Kidney glomerular epithelial cell (primary cell): ENCODE measurements around the gene PDGFD.
A peak's percentile ranks its signal among the peaks of the same experiment; 100 is the strongest.

ENCODE experiments used
- DNase-seq: peaks from one replicate; lab custom pipeline; 2025; lab: John Stamatoyannopoulos, UW

PDGFD gene

DNA sequence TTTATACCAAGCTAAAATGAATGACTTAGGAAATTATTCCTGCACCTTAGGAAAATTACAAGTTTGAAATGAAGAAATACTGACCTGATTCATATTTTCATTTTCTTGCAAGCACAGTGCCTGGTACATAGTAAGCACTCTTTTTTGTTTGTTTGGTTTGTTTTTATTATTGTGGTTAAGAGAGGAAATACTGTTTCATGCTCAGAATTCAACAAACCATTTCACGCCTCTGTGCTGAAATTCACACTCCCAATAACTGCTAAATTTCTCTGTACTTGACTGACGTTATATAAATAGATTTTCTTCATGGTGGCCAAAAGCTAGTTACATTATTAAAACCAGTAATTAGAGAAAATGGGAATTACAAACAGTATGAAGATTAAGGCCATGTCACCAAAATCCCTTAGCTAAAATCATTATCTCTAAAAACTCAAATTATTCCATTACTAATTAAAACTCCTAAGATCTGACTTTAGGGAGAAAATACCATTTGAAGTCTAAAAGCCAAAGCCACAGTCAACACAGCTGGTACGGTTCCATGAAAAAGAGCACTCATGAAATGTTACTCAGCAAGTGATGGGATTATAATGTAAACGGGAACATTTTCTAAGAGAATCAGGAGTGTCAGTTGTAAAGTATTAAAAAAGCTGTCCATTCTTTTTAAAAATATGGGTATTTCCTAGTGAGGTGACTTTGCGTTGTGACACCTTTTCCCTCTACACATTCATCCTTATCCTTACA lies 205.3 kb downstream of the PDGFD start:
- DNase-seq, result no peak

DNA sequence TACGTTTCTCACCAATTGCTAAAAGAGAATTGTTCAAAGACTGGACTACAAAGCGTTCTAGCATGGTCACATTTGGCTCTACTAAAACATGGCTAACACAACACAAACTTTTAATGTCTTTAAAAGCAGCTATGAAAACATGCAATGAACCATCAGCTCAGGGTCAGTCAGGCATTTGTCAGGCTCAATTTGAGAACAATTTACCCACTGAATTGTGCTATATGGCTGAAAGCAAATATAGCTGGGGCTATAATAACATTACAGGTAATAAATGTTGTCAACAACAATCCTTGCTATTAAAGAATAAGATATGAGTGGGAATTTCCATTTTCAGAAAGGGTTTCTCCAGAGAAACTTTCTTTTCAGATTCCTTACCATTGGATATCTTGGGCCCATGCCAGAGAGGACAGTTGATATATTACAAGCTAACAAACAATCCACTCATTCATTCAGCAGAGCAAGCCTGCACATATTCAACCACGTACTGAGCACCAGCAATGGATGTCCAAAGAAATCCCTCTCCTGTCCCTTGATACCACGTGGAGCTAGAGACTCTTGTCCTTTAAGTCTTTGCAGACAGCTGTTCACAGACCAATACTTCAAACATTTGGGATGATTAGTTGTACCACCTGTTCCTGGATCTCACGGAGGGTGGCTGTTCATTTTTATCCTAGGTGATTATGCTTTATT lies 210.0 kb downstream of the PDGFD start:
- no peak for DNase-seq

DNA sequence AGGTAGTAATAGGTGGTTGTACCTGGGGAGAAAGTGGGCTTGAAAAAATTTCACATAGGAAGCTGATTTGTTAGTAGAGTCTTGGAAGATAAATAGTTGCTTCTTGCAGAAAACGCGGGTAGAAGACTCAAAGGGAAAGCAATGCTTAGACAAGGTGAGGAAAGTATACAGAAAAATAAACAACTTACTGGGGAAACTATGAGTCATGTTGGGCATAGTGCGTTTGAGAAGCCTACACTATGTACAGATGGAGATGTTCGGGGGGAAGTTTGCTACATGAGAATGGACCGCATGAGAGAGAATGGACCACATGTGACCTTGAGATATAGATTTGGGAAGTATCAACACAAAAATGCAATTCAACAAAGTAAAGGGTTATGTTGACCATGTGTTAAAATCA lies 214.2 kb downstream of the PDGFD start:
- no peak for DNase-seq

DNA sequence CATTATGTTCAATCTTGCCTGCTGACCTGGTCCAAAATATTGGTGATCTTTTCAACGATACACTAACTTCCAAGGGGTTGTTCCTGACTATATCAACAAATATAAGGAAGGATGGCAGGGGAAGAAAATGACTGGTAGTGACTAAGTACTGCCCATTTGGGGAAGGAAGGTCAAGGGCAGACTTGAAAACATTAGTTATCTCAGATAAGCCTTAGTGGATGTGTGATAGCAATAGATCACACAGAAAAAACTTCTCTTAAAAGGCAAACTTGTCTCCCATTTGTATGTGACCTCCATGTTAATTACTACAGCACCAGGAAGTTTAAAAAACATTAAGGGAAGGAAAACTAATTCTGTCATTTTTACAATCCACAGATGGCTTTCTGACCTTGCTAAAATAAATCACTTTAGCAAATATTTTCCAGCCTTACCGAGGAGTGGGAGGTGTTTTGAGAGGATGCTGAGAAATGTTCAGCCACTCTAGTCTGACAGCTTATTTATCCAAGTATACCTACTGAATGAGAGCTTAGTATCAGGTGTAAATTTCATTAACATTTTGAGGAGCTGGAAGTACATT lies 215.7 kb downstream of the PDGFD start:
- no peak for DNase-seq

DNA sequence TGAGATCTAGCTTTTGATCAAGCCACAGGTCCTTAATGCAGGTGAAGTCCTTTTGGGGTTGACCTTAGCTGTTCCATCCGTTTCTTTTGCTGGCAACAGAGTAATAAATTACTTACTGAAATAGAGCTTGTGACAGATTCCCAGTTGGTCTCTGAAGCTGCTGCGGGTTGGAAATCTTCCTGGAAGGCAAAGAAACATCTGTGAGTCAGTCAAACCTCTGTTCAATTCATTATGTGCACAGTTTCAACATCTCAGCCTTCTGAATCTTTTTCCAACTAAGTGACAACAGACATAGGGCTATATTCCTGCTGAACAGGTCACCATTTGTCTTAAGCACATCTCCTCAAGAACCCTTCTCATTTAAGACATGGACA lies 216.4 kb downstream of the PDGFD start:
- no peak for DNase-seq

DNA sequence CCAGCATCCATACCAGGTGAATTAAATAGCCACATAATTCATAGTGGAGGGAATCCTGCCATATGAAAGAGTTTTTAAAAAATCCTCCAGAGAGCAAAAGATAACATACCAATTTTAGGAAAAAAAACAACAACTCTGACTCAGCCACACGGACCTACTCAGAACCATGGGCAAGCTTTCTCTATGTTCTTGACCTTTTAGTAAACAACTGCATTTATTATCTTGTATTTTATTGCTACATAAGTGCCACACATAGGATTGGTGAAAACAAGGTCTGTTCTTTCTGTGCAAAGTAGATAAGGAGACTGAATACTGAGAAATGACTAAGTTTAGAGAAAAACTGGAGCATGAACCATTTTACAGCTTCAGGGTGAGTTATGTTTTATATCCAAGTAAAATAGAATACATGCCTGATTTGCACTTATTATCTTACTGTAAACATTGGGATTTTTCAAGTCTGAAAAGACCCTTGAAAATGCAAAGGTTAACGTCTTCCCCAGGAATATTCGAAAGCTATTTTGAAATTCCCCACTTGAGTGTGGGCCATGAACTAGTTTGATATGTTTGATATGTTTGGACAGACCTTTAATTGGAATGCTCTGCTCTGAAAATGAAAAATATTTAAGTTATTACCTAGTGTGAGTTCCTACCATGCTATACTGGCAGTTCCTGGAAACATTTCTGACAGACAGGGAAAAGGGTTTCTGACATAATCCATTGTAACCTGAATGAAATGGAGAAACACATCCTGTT lies 217.0 kb downstream of the PDGFD start:
- DNase-seq, result no peak

DNA sequence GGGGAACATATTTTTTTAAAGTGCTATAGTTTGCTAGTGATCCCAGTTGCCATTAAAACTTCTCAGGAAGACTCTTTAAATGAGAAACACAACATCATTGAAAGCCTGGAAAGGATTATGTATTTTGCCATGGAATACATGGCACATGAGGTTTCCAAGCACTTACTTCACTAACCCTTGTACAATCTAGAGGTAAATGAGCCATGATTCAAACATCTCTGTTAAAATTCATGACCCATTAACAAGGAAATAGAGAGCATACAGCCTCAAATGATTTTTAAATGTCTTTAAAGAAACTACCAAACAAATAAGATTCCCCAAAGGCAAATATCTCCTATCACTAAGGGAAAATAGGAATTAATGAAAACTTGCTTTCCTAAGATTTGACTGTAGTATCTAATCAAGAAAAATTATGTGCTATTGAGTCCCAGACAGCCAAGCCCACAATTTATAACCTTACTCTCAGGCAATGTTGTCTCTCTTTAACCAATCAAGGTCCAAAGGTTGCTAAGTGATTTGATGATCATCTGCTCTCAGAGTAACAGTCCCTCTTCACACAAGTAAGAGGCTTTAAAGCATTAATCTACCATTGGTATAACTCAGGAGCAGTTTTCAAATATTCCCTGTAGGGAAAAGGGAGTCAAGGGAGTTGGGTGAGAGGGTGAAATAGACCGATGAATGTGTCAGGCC lies 219.6 kb downstream of the PDGFD start:
- no peak for DNase-seq

DNA sequence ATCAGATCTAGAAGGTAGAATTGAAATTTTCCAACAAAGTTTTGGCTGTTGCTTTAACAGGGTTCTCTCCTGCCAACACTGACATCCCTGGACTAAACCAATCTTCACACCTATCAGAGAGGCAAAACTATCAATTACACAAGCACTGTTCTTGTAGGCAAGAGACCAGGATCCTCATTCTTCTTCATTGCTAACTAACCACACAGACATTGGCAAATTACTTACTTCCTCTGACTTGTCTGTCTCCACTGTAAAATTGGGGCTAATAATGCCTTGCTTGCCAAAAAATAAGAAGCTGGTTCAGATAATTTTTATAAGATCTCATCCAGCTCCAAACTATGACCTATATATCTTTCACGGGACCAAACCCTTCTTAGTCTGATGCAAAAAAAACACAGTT lies 221.3 kb downstream of the PDGFD start:
- DNase-seq, result no peak

DNA sequence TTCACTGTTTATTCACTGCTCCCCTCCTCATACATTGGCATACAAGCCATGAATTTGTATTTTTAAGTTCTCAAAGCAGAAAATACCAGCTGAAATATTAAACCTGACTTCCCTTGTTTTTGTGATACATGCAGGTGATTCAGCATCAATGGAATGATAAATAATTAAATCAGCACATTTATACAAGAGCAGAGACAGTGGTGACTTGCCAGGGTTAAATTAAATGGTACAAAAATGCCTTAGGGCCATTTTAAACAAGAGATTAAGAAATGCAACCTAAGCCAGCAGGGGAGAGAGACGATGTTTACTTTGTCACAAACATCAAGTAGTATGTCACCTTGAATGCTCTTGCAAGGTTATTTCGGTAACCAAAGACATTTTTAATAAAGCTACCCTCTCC lies 223.4 kb downstream of the PDGFD start:
- peak; percentile 12 for DNase-seq

DNA sequence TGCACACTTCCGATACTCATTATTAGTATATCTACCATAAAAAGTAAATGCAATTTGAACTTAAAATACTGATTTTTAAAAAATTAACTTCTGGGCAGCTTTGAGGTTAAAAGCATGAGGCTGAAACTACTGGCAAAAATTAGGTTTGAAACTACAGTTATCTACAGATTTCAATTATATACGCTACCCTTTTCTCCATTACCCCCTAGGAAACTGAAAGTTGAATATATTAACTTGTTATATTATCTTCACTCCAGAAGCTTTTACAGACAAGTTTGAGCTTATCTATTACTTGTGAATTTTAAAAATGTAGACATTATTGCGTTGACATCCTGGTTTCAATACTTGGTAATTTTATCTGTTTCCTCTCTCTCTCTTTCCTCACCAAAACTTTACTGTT lies 224.3 kb downstream of the PDGFD start:
- DNase-seq, result no peak

DNA sequence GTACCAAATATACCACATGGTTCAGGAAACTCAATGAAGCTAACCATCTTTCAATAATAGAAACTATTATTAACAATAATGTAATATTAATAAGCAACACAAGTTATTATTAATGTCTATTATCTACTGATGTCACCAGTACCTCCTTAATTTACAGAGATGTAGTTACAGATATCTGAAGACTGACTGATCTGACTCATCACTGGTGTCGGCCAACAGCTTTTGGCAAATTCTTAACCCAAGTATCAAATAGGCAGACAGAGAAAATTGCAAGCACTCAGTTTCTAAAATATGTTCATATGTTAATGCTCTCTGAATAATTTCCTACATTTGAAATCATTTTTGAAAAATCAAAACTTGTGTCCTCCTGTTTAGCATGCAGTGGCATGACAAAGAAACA lies 227.9 kb downstream of the PDGFD start:
- no peak for DNase-seq

DNA sequence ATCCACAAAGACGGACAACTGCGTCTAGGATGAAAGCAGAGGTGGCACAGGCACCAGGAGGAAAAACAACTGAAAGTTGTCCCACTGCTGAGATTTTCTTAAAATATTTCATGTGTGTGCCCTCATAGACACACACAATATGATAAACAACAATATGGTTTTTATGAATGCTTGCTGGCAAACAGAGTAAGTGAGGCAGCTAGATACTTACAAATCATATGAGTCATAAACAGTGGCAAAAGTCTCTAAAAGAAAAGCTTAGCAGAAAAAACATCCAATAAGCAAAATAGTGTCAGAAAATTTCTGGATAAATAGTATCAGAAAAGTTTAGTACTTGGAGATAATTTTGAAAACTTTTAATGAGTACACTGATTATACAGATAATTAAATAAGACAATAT lies 228.7 kb downstream of the PDGFD start:
- DNase-seq, result no peak

DNA sequence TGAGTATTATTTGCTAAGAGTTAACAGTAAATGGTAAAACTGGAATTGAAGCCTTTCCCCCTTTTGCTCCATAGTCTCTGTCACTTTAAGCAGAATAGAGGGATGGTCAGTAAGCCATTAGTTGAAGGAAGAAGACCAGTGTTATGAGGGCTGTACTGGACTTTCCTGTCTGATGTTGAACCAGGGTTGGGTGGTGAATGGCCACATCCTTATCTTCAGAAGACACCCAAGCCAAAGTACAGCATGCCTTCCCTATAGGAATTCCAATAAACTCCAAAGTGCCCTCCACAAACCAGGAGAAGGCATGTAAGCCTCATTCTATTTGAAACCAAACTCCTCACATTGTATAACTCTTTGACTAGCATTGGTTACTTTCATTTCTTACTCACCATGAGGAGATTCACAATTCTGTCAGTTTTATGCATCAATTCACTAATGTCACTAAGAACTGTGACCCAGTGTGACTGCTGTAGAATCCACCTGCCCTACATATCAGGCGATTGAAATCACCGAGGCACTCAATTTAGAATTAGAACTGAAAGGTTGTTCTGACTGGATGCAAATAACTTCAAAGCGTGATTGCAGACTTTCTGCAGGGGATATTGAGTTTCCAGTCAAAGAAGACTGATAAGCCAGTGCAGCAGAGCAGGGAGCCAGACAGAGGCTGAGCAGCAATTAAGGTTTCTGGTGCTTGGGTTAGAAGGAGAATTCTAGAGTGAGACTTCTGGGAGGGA lies 234.6 kb downstream of the PDGFD start:
- DNase-seq, result no peak

DNA sequence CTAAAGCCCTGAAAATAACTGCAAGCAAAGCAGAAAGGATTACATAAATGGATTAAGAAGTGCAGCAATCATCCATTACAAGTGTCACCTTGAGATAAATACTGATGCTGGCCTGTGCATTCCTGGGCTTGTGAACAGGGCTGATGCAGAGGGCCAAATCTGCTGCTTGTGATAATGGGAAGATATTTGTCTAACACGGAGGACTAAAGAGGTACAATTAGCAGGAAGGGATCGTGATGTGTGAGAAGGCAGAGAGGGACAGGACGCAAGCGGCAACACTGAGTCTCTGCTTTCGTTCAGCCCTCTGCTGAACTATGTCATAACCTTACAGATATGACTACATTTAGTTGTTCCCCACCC lies 235.2 kb downstream of the PDGFD start:
- DNase-seq, result no peak

DNA sequence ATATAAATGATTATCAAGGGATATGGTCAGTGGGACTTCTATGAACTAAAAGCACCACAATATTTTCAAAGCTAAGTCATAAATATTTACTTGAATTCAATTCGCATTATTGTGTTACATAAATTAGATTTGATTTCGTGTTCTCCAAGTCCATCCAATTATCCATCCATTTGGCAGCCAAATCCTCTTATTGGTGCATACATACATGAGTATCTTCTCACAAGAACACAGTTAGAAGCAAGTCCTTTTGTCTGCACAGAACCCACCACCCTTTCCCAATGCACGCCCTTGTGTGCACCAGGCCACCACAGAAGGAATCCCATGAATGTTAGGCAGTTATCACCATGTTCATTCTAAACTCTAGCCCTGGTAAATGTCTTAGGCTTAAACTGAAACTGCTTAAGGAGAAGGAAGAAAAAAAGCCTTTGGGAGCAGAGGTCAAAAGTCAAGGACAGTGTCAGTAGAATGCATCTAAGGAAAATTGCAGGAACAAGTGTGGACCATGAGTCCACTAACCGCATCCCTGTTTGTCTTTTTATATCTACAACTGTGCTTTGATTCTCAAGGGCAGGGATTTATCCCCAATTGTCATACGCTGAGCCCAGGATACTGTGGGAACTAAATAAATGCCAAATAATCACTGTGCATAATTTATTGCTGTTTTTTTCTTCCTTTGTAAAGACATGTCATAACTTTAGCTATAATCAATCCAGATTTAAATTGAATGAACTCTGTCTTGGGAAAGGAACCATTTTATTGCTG lies 235.7 kb downstream of the PDGFD start:
- DNase-seq, result no peak

DNA sequence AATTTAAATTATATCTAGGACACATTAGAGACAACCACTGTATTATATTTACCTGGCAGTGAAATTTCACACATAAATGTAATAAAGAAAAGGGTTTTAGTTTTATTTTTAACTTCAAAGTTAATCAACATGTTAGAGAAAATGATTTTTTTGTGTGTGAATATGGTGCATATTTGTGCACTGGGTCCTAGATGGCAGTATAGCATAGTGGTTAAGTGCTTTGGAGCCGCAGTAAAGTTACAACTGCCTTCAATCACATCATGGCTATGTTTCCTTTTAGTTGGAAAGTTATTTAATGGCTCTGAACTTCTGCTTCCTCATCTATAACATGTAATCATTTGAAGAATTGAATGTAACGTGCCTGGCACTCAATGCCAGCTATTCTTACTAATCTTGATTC lies 236.4 kb downstream of the PDGFD start:
- DNase-seq, result peak; percentile 23

DNA sequence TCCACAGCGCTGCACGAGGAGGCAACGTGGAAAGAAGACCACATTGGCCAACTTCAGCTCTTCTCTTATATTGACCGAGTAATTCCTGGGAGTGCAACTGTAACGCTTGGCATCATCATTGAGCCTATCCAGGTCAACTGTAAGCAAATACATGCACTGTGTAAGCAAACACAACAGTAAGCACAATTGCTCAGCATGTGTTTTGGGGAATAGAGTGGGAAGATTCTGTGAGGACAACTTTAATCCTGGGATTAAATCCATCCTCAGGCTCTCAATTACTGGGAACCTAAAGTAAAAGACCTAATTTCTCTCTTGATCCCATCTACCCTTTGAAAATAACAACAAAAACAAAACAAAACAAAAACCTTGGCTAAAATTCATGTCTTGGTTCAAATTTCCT lies 237.0 kb downstream of the PDGFD start:
- no peak for DNase-seq

DNA sequence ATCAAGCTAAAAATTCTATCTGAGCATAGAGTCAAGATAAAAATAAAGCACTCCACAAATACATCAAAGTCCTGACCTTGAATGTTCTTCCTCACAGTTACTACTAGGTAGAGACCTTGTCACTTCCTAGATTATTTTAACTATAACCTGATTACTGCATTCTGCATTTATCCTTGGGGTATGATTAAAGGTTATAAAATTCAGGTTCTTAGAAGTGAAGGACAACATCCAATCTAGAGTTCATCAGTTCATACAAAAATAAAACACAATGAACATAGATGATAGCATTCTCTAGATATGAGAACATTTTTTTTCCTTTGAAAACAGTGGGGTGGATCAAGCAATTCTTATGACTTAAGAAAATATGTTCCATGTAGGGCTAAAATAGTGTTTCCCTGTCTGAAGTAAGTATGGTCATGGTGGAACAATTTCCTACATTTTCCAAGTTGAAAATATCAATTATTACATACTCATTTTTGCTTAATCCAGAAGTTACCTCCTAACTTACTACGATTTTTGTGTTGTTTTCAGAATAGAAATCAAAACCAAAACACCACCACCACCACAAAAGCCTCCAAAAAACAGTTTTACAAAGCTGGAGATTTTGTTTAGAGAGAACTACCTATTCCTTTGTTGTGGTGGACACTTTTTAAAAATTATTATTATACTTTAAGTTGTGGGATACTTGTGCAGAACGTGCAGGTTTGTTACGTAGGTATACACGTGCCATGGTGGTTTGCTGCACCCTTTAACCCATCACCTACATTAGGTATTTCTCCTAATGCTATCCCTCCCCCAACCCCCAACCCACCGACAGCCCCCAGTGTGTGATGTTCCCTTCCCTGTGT lies 239.6 kb downstream of the PDGFD start:
- DNase-seq, result peak; percentile 16

DNA sequence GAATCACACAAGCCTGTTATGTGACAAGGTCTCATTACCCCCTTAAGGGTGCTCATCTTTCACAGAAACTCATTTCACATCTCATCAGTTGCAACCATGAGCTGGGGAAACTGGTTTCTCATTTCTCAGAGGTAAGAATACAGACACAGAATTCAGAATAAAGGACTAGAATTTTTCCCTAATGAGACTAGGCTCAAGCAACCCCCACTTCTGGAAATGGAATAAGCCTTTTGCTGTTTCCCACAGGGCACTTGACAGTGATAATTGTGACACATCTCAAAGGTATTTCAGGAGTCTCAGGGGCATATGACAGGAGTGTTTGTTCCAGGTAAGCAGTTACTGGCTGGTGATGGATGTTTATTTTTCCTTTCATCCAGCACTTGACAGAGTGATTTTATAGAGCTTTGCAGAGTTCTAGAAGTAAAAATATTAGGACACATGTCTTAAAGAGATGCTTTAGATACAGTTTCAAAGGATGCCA lies 240.5 kb downstream of the PDGFD start:
- peak; percentile 81 for DNase-seq

DNA sequence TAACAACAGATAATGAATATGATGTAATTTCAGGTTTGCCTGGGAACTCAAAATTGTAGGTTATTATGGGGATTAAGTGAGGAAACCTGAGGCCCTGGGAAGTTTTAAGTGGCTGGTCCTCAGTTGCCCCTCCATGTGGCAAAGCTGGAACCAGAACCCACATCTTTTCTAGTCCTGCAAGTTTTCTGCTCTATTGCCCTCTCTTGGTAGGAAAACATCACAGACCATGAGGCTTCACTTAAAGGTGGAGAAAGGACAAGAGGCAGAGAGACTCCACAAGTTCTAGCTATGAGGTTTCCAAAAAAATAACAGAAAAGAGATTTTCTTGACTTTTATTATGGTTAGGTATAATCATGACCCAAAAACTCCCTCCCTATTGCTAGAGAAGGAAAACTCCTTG lies 243.0 kb downstream of the PDGFD start:
- no peak for DNase-seq
